ENCODE results near the gene AGBL4.

The AGBL4 gene

DNA sequence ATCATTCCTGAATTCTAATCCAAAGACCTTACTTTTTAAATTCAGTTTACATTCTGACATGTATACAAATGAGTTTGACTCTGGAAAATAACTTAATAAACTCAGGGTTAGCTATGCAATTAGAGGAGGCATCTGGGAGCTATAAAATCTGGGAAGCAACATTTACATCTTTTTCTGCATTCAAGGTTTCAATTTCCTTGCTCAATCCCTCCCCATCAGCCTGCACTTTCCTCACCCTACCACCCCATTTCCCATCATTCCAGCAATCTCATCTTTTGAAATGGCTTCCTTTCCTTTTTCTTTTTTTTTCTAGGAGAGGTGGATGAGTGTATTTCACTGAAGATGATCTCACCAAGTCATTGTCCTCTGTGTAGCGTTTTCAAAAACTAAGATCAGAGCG, 1181.8 kb downstream of the AGBL4 start:
- no peak overlapping the region for H3K9ac ChIP-seq (ENCODE audit: low read length)
- H3K4me2 ChIP-seq (ENCODE audit: low read length): no peak overlapping the region
- no peaks in the 10 kb centered on the region for H3K79me2 ChIP-seq (ENCODE audit: insufficient read depth, low read length)
- H3K27me3 ChIP-seq (ENCODE audit: insufficient read depth, low read length): no peaks in the 10 kb centered on the region
- no peak overlapping the region for H3K27ac ChIP-seq (ENCODE audit: low read depth, low read length, poor library complexity, severe bottlenecking)
- H3K9me3 ChIP-seq (ENCODE audit: low read length): no peaks in the 10 kb centered on the region
- no peak overlapping the region for H2AFZ ChIP-seq (ENCODE audit: low read length)
- no peak overlapping the region for H3K4me3 ChIP-seq (ENCODE audit: low read depth, low read length, poor library complexity, severe bottlenecking)
- TF ChIP-seq EZH2 (IDR thresholded peaks at IDR 0.05; ENCODE audit: borderline replicate concordance, low read length): no peak
- TF ChIP-seq, protein P1, sequence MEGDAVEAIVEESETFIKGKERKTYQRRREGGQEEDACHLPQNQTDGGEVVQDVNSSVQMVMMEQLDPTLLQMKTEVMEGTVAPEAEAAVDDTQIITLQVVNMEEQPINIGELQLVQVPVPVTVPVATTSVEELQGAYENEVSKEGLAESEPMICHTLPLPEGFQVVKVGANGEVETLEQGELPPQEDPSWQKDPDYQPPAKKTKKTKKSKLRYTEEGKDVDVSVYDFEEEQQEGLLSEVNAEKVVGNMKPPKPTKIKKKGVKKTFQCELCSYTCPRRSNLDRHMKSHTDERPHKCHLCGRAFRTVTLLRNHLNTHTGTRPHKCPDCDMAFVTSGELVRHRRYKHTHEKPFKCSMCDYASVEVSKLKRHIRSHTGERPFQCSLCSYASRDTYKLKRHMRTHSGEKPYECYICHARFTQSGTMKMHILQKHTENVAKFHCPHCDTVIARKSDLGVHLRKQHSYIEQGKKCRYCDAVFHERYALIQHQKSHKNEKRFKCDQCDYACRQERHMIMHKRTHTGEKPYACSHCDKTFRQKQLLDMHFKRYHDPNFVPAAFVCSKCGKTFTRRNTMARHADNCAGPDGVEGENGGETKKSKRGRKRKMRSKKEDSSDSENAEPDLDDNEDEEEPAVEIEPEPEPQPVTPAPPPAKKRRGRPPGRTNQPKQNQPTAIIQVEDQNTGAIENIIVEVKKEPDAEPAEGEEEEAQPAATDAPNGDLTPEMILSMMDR (IDR thresholded peaks at IDR 0.05; ENCODE audit: low read length): no peak
- H4K20me1 ChIP-seq (ENCODE audit: insufficient read depth, low read length): no peaks in the 10 kb centered on the region
- H3K36me3 ChIP-seq (ENCODE audit: insufficient read depth, low read length): no peaks in the 10 kb centered on the region
- no peaks in the 10 kb centered on the region for H3K4me1 ChIP-seq (ENCODE audit: insufficient read depth, low read length, severe bottlenecking)
- H3F3A ChIP-seq (ENCODE audit: insufficient read depth, low read length): no peaks in the 10 kb centered on the region
- no peaks in the 10 kb centered on the region for H3K9me2 ChIP-seq (ENCODE audit: low read depth, low read length)

DNA sequence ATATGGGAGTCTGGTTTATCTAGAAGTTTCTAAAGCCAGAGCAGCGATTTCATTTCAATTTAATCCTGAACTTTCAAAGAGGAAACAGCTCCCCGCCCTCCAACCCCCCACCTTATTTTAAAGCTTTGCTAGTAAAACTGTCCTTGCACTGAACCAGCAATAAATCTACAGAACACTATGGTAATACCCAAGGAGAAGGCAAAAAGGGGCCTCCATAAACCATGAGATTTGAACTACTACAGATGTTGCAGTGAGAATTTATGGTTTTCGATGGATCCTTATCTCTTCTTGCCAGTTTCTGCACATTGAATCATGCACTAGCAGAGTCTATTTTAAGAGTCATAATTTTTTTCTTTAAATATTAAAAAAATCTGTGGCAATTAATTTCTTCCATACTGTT, 1182.3 kb downstream of the AGBL4 start:
- no peaks in the 10 kb centered on the region for H3K27me3 ChIP-seq (ENCODE audit: insufficient read depth, low read length)
- no peak overlapping the region for H3K9ac ChIP-seq (ENCODE audit: low read length)
- no peaks in the 10 kb centered on the region for H3K9me3 ChIP-seq (ENCODE audit: low read length)
- H3K4me3 ChIP-seq (ENCODE audit: low read depth, low read length, poor library complexity, severe bottlenecking): no peak overlapping the region
- H3K27ac ChIP-seq (ENCODE audit: low read depth, low read length, poor library complexity, severe bottlenecking): no peak overlapping the region
- no peaks in the 10 kb centered on the region for H3K79me2 ChIP-seq (ENCODE audit: insufficient read depth, low read length)
- H3K9me2 ChIP-seq (ENCODE audit: low read depth, low read length): no peaks in the 10 kb centered on the region
- no peaks in the 10 kb centered on the region for H3F3A ChIP-seq (ENCODE audit: insufficient read depth, low read length)
- no peaks in the 10 kb centered on the region for H4K20me1 ChIP-seq (ENCODE audit: insufficient read depth, low read length)
- TF ChIP-seq, protein P1 (IDR thresholded peaks at IDR 0.05; ENCODE audit: low read length): no peak
- no peak for TF ChIP-seq EZH2 (IDR thresholded peaks at IDR 0.05; ENCODE audit: borderline replicate concordance, low read length)
- no peaks in the 10 kb centered on the region for H3K36me3 ChIP-seq (ENCODE audit: insufficient read depth, low read length)
- H2AFZ ChIP-seq (ENCODE audit: low read length): no peak overlapping the region
- no peaks in the 10 kb centered on the region for H3K4me1 ChIP-seq (ENCODE audit: insufficient read depth, low read length, severe bottlenecking)
- no peak overlapping the region for H3K4me2 ChIP-seq (ENCODE audit: low read length)

DNA sequence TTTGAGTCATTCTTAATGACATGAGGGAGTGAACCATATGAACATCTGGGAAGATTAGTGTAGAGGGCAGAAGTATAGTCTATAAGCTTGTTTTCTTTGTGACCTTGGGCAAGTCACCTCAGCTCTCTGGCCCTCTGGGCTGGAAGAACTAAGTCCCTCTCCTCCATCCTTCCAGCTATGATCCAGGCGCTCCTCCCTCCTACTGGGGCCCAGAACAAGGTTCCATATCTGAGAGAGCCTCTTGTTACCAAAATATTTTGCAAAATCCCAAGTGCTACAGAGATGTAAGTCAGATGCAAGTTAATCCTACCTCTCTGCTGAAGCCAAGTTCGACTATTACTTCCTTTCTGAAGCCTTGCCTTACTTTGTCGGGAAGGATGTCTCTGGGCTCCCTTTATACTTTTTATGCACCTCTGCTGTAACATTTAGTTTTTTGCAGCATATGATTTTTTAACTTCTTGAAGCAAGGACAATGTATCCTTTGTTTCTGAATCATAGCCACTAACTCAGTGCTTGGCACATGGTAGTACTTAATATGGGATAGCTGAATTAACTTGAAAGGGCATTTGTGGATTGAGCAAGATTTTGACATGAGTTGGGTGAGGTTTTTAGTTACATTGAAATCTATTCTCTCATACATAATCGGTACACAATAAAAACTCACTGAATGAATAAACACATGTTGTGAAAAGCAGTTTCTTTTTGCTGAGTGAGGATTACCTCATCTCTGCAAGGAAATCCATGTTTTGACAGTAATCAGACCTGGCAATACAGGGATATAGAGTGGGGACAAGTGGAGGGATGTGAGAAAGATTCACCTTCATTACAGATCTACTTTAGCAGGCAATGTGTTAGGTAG, 1192.4 kb downstream of the AGBL4 start:
- no peak overlapping the region for H3K4me3 ChIP-seq (ENCODE audit: low read depth, low read length, poor library complexity, severe bottlenecking)
- H3K27me3 ChIP-seq (ENCODE audit: insufficient read depth, low read length): no peaks in the 10 kb centered on the region
- H3K27ac ChIP-seq (ENCODE audit: low read depth, low read length, poor library complexity, severe bottlenecking): no peak overlapping the region
- no peak overlapping the region for H2AFZ ChIP-seq (ENCODE audit: low read length)
- H3F3A ChIP-seq (ENCODE audit: insufficient read depth, low read length): no peaks in the 10 kb centered on the region
- no peaks in the 10 kb centered on the region for H3K9me2 ChIP-seq (ENCODE audit: low read depth, low read length)
- no peaks in the 10 kb centered on the region for H3K9me3 ChIP-seq (ENCODE audit: low read length)
- no peaks in the 10 kb centered on the region for H4K20me1 ChIP-seq (ENCODE audit: insufficient read depth, low read length)
- TF ChIP-seq, protein P1 (IDR thresholded peaks at IDR 0.05; ENCODE audit: low read length): no peak
- TF ChIP-seq EZH2 (IDR thresholded peaks at IDR 0.05; ENCODE audit: borderline replicate concordance, low read length): no peak
- H3K79me2 ChIP-seq (ENCODE audit: insufficient read depth, low read length): no peaks in the 10 kb centered on the region
- H3K36me3 ChIP-seq (ENCODE audit: insufficient read depth, low read length): no peaks in the 10 kb centered on the region
- H3K9ac ChIP-seq (ENCODE audit: low read length): no peak overlapping the region
- H3K4me2 ChIP-seq (ENCODE audit: low read length): no peak overlapping the region
- no peaks in the 10 kb centered on the region for H3K4me1 ChIP-seq (ENCODE audit: insufficient read depth, low read length, severe bottlenecking)

Measured in OCI-LY1 (cell line).